ENCODE data around the gene GPD1.

Gene GPD1

DNA sequence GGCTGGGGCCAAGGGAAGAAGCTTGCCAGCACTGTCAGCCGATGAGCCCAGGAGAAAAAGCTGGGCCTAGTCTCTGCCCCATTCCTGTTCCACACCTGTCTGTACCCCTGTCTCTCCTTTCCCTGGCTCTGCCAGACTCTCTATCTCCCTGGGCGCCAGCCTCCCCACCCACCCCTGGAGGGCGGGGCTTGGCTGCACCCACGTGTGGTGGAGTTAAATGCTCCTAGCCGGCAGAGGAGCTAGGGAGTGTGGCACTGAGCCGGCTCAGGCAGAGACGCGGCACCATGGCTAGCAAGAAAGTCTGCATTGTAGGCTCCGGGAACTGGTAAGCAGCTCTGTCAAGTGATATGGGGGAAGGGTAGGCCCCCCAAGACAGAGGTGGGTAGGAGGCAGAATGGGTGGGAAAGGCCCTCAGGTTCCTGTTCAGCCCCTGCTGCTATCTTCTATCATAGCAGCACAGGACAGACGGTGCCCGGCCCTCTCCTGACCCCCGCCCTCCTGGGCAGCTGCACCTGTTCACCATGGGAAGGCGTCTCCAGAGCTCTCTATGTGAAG, at the start of gene GPD1:
Gene GPD1 (plus strand): TSS at position 242 of the 555 bp plus-strand sequence. CDS start 43 bp downstream, at position 285.
- DNase-seq: no peak

DNA sequence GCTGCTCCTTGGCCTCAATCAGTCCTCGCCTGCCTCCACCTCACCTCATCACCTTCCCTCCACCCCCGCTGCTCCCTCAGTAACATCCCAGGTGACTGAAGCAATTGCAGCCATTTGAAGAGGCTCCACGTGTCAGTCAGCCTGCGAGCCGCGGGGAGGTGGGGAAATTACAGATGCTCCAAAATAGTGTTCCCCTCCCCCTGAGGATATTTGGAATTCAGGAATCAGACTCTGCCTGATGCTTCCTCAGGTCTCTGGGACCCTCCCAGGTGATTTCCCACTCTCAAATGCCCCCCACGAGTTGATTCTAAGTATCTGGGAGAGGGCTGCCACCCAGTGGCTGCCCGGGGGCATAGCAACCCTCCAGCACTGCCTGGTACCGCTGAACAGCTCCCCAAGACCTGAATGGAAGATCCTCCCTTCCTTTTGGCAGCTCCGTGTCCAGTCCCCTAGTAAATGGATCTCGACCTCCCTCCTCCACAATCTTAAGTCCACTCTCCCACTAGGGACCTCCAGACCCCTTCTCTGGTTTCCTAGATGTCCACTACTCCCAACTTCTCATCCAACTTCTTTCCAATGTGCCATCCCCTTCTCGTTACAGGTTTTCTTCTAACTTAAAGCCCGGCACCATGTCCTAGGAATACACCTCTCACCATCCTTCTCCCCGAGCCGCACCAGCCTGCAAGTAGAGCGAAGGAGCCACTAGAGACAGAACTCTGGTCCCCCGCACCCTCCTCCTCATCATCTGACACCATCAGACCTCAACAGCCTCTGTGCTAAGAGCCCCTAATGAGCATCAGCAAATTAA, 47.8 kb upstream of the GPD1 start:
- peak; percentile 39 for DNase-seq

DNA sequence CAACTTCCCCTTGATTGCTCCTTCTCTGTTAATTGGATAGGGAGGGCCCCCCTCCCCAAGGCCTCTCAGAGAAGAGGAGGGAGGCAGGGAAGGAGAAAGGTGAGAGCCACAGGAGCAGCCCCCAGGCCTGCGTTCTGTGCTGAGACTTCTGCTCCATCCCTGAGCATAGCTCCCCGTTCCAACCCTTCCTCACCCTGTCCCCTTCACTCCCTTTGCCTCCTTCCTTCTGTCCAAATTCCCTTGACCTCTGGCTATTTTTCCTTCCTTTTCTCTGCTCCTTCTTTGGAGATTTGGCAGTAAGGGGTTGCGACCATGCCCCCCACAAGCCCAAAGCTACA, 47.2 kb upstream of the GPD1 start:
- DNase-seq: no peak

DNA sequence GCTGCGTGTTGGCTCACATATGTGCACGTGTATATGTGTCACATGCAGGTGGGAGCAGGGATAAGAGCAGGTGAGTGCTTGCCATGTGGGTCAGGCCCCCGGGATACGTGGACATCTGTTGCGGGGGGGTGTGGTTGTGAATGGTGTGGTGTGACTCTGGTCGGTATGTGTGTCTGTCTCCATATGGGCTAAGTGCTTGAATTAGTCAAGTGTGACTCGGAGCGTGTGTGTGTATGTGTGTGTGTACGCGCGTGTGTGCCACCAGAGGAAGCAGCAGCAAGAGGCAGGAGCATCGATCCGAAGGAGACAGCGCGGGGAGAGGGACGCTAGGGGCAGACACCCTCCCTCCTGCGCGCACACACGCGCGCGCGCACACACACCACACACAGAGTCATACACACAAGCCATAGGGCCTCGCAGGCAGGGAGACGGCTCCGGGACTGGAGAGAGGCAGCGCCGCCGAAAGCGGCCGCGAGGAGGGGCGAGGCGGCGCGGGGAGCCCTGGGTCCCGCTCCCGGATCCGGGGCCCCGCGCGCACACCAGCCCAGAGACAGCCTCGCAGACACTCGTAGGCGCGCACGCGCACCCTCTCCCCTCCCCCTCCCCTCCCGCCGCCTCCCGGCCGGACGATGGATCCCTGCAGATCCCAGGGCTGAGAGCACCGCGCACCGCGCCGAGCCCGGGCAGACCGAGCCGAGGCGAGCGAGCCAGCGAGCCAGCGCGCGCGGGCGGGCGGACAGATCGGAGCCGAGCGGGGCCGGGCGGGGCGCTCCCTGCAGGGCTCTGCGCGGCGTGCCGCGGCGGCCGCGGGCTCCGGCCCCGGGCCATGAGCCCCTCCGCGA, 46.6 kb upstream of the GPD1 start, which contains the start of gene ASIC1:
Gene ASIC1 (plus strand): TSS at position 597 of the 842 bp plus-strand sequence. CDS start 1,171 bp downstream, outside the sequence.
- peak; percentile 40 for DNase-seq

DNA sequence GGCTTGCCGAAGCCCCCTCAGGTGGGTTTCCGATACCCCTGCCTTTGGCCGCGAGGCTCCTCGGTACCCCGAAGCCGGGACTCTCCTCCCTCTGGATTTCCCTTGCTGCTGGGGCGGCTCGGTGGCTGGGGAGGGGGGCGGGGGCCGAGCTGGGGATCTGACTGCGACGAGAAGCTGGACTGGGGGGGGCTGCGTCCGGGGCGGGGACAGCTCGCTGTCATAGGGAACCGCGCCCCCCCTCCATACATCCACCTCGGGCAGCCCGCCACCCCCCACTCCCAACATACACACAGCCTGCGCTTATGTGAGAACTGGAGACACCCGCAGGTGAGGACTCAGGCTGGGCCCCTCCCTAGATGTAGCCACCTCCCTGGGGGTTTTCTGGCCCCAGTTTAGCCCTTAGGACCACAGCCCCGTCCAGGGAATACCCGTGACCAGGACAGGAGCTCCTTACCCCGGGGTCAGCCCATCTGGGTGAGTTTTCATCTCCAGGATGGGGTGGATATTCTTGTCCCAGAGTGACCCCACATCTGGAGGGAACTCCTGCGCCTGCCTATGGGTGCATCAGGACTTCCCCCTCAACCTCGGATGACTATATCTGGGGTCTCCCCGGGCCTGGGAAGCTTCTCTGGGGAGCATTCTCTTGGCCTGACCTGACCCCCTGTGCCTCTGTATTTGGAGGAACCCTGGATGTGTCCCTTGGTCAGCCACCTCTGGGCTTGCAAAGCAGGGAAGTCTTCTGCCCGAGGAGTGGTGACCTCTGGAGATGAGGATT, 45.7 kb upstream of the GPD1 start:
- no peak for DNase-seq

DNA sequence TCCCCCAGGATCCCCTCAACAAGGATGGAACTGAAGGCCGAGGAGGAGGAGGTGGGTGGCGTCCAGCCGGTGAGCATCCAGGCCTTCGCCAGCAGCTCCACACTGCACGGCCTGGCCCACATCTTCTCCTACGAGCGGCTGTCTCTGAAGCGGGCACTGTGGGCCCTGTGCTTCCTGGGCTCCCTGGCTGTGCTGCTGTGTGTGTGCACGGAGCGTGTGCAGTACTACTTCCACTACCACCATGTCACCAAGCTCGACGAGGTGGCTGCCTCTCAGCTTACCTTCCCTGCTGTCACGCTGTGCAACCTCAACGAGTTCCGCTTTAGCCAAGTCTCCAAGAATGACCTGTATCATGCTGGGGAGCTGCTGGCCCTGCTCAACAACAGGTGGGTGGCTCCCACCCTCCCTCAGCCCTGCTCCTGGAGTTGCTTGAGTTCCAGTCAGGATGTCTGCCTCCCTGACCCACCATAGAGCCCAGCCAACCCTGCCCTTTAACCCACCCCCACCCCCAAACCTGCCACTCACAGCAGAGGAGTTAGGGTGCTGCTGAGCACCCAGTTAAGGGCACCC, 45.0 kb upstream of the GPD1 start:
- DNase-seq: no peak

DNA sequence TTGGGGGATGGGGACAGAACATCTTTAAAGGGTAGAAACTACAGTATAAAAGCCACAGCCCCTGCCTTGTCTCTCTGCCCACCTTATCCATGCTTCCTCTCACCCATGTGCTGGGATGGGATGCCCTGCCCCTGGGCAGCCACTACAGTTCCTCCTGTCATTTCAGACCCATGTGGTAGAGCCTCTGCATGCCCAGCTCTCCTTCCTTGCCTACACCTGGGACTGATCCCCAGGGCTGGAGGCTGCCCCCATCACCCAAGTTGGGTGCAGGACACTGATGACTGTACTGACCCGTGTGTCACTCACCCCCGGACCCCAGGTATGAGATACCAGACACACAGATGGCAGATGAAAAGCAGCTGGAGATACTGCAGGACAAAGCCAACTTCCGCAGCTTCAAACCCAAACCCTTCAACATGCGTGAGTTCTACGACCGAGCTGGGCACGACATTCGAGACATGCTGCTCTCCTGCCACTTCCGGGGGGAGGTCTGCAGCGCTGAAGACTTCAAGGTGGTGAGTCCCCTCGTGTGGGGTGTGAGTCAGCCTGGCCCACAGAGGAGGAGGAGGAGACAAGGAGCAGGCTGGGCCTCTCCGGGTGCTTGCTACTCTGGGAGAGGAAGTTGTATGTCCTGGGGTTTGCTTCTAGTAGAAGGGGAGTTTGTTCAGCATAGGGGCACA, 44.2 kb upstream of the GPD1 start:
- peak; percentile 25 for DNase-seq

DNA sequence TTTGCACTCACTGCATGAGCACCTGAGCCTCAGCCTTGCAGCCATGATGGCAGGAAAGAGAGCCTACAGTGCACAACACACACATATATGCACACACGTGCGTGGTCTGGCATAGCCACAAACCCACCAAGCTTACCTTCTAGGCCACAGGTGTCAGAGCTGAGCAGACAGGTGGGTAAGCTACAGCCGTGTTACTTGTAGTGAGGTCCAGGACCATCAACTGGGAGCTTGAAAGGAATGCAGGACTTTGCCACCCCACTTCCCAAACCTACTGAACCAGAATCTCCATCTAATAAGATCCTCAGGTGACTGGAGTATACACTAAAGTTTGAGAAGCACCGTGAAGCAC, 43.7 kb upstream of the GPD1 start:
- DNase-seq: no peak

DNA sequence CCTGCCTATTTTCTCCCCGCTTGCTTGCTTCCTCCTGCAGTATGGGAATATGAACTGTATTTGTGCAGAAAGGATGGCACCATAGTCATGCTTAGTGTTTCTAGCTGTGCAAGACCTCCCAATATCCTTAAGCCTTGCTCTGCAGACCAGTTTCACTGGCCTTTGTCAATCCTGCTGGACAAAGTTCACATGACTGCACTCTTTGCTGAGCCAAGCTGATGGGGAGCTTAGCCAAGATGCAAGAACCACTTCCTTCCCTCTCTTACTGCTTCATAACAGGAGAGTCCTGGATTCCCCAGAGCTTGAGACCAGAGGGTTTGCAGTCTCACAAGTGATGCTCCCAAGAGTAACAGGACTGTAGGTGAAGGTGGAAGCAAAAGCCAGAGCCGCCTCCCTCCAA, 42.6 kb upstream of the GPD1 start:
- DNase-seq: no peak

DNA sequence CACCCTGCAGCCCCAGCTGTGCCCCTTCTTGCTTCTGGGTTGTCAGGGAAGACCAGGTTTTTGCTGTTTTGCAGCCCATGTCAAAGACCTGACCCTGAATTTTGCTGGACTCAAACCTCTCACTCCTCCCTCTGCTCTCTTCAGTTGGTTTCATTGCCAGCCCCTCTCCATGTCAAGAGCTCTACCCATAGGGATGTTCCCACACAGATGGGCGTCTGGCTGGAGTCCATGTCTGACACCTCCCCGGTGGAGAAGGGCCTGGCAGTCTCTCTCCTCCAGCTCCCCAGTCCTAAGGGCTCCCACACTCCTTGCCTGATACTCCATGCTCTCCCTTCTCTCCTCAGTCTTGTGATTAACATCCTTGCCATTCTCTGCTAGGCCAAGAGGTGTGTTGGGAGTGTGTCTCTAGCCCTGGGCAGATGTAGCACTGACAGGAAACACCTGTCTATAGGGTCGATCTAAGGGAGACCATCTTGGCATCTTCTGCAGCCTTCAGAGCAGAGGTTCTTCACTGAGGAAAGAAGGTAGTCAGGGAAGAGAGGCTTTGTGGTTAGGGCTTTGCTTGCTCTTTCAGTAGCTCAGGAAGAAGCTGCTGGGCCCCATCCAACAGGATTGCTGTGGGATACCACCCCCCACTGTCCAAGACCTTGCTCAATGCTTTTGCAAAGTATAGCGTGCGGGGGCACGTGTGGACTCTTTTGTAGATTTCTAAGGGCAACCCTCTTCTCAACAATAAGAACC, 41.7 kb upstream of the GPD1 start:
- DNase-seq: no peak

DNA sequence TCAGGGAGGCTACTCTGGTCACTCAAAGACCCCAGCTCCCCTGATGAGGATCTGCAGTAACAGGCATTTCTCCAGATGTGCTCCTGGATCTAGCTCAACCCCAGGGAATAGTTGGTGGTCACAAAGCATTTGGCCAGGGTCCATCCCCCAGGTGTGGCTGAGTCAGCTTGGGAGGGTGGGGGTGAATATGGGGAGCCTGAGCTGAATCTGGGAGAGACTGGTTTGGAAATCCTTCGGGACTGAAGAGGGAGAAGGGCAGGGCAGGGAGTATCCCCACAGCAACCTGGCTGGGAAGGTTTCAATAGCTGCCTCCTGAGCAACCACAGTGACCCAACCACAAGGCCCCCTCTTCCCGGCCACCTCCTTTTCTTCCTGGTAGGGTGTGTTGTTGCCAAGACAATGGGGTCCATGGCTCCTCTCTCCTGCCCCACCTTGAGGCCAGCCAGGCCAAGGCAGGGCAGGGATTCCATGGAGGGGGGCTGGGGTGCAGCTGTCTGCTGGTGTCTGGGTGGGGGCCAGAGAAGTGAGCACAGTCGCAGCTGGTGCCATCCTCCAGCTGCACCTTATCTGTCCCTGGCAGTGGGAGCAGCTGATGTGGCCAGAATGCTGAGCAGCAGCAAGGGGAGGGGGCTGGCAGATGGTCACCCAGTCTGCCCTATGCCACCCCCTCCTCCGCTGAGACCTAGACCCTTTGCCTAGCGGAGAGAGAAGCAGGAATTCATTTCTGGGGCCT, 40.9 kb upstream of the GPD1 start:
- no peak for DNase-seq

DNA sequence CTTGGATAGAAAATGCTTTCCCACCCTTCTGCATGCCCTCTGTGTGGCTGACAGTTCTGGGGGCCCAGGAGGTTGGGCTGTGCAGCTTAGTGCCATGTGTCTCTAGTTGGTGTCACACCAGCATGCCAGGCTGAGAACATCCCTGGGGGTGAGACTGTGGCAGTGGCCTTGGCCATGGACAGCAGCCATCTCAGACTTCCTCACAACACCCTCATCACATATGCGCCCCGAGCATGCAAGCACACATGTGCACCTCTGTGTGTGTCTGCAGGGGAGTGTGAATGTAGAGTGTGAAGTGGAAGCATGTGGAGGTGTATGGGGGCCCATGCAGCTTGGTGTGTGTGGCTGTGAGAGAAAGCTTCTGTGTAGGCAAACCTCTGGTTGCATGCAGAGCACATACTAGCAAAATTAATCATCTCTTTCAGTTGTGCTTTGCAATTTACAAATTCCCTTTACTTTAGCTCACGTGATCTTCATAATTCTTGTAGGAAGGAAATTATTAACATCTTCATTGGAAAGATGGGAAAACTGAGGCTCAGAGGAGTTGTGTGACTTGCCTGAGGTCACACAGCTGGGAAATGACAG, 38.0 kb upstream of the GPD1 start:
- no peak for DNase-seq

DNA sequence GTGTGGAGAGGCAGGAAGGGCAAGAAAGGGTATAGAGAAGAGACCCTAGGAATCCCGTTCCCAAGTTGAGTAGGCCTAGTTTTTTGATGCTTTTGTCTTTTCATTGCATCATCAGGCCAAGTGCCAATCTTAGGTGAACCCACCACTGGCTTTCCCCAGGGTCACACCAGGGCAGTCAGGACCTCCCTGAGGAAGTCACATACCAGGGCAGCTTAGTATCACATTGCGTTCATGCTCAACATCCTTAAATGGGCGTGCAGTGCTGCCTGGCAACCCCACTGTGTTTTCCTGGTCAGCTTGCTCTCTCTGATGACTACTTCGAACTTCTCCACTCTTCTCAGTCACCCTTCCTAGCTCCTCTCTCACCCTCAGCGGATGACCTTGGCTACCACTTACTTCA, 37.4 kb upstream of the GPD1 start:
- DNase-seq: peak; percentile 6

DNA sequence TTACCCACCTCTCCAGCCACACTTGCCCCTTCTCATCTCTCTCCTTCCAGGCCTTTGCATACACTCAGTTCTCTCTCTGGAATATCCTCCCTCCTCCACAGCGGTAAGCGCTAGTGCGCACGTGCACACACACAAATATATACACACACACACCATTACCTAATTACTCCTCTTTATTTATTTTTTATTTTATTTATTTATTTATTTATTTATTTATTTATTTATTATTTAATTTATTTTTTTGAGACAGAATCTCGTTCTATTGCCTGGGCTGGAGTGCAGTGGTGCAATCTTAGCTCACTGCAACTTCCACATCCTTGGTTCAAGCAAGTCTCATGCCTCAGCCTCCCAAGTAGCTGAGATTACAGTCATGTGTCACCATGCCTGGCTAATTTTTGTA, 34.7 kb upstream of the GPD1 start:
- DNase-seq: no peak

DNA sequence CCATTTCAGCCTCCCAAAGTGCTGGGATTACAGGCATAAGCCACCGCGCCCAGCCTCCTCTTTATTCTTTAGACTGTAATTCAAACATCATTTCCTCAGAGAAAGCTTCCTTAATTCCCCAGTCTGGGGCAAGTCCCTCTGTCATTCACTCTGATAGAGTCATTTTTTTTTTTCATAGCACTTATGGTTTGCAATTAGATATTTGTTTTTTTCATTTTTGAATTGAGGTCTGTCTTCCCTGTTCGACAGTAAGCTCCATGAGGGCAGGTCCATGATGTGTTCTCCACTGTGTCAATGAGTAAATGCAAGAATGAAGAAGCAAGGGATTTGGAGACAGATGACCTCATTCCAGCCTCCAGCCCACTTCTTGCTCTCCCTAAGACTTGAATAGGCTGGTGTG, 34.3 kb upstream of the GPD1 start:
- DNase-seq: no peak

DNA sequence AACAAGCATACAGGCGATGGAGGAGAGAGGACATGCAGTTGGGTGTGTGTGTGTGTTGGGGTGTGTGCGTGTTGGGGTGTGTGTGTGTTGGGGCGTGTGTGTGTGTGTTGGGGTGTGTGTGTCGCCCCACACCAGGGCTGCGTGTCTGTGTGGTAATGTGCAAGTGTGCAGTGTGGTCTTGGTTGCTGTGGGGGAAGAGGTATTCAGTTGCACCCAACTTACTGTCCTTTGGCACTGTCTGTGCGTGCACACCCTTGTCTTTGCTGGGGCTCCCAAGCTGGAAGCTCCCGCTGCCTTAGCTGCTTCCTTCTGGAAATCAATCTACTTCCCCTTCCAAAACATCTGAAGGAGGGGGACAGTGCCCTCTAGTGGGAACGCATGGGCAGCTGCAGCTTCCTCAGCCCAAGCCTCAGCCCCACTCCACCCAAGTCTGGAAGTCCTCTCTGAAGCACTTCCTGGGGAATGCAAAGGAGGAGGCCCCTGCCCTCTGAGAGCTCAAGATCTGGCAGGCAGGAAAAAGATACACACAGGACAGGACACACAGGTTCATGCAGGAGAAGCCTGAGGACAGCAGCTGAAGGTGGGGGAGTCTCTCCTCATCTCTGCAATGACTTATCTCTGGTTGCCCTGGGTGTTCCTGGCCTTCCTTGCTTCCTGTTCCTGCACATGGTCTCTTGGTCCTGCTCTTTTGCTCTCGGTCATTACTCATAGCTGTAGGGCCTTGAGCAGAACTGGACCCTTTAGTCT, 33.3 kb upstream of the GPD1 start:
- peak; percentile 56 for DNase-seq

DNA sequence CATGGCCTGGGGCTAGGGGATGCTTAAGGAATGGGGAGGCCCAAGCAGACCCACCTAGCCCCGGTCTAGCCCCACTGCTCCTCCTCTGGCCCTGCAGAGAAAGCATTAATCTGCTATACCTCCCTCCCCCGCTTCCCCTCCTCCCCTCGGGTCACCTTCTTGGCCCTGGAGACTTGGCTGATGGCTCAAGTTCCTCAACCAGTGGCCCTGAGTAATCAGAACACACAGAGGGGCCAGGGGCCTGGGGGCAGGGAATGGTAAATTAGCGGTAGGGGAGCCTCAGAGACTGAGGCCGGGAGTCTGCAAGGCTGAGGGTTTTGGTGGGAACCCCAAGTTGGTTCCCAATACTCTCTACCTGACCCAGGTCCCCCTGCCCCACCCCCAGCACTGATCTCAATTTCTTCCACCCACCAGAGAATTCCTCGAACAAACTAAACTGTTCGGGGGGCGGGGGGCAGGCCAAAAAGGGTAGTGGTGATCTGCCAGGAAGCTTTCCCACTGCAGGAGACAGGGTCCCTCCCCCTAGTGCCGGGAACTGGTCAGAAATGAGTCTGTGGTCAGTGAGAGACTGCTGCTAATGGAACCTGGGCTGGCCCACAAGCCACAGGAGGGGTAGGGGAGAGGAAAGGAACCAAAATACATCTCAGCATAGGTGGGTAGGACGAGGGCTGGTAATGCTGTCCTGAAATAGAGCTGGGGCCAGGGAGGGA, 31.5 kb upstream of the GPD1 start:
- DNase-seq: no peak

DNA sequence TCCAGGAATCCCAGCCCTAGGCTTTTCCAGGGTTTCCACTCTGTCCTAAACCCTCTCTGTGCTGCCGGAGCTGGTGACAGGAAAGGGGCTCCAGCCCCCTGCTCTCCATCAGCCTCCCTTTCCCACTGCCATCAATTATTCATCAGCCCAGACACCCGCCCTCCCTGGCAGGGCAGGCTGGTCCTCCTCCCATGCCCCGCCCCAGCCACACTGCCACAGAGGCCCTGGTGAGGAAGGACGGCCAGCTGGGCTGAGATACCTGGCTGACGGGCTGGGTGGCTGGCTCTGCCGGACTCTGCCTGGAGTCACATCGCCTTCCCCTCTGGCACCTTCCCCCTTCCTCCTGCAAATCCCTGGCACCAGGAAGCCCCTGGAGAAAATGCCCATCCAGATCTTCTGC, 30.6 kb upstream of the GPD1 start:
- no peak for DNase-seq

DNA sequence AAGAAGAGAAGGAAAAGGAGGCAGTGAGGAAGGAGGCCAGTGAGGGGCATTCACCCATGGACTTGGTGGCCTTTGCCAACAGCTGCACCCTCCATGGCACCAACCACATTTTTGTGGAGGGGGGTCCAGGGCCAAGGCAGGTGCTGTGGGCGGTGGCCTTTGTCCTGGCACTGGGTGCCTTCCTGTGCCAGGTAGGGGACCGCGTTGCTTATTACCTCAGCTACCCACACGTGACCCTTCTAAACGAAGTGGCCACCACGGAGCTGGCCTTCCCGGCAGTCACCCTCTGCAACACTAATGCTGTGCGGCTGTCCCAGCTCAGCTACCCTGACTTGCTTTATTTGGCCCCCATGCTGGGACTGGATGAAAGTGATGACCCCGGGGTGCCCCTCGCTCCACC, 30.1 kb upstream of the GPD1 start:
- DNase-seq: no peak

Measured in CD4-positive, alpha-beta T cell treated with Interferon gamma for 1 hour (primary cell).